Muscle of leg (tissue), 11 donors: ENCODE results near the gene LTF. TPM values are rescaled to one million over a fixed set of nuclear protein-coding genes. Genes with fewer than 3 reads are reported as not detected.
A peak's percentile ranks its signal among the peaks of the same experiment; 100 is the strongest.

Experiments
- DNase-seq: peaks from one replicate; pipeline ENCODE4 v3.0.0; 2013
- H3K27ac ChIP-seq: one replicate; pipeline ENCODE4 v1.5.1; 2013; ENCODE audit warnings: mild to moderate bottlenecking, low read length, control low read depth
- H3K27me3 ChIP-seq: one replicate; pipeline ENCODE4 v1.6.1; 2013; ENCODE audit warnings: low read length; ENCODE audit not compliant: control insufficient read depth, insufficient read depth
- H3K36me3 ChIP-seq: one replicate; pipeline ENCODE4 v1.6.1; 2013; ENCODE audit warnings: low read length; ENCODE audit not compliant: control insufficient read depth, insufficient read depth
- H3K4me1 ChIP-seq: one replicate; pipeline ENCODE4 v1.6.1; 2013; ENCODE audit warnings: low read length; ENCODE audit not compliant: control insufficient read depth, insufficient read depth
- H3K4me3 ChIP-seq: one replicate; pipeline ENCODE4 v1.5.1; 2013; ENCODE audit warnings: low read length, control low read depth
- H3K9me3 ChIP-seq: replicated peaks from 2 replicates; pipeline ENCODE4 v1.6.1; 2013; ENCODE audit warnings: low read depth, low read length; ENCODE audit not compliant: control insufficient read depth
- WGBS: methylation state at CpG from one replicate; pipeline ENCODE4 v1.1.5; 2013; ENCODE audit warnings: missing lambda C conversion rate; ENCODE audit not compliant: insufficient coverage; 5-methylcytosine and 5-hydroxymethylcytosine counted together
- polyA plus RNA-seq, 8 donors: library from polyadenylated mRNA; unstranded; fragments of 120-200 nt; gene quantifications; one replicate each; pipeline versions ENCODE4 v1.2.1 to v1.2.3, GENCODE V29; 2013; ENCODE audit warnings: inconsistent platforms in 1 of 8, low replicate concordance in 1 of 8; ENCODE audit not compliant: insufficient read length in 8 of 8, insufficient read depth in 1 of 8
- total RNA-seq: library from RNA; stranded (reverse); fragments of 120-200 nt; gene quantifications from one replicate; pipeline ENCODE4 v1.2.4, GENCODE V29; 2013

The LTF gene
- total and polyA plus RNA-seq, 9 donors, result 1.3 to 6.6 (median 3.5) TPM

GRCh38 chr3:46469680-46470357 lies 5.1 kb upstream of the LTF start:
- Histone ChIP-seq H3K4me1 (peaks cover 18% of the 10 kb centered on the region), H3K27me3 (peaks cover 25% of the 10 kb centered on the region), H3K9me3 (peaks cover 2% of the 10 kb centered on the region), H3K36me3 (no peaks in the 10 kb centered on the region), H3K4me3 (no peak overlapping the region), H3K27ac (no peak overlapping the region)
- no peak for DNase-seq
- WGBS, result 61% methylated on average over 2 of the region's 3 CpGs

- DNase-seq, result peak; percentile 32
- no peak overlapping the region for H3K4me3 ChIP-seq
- no peak overlapping the region for H3K27ac ChIP-seq
- peaks cover 33% of the 10 kb centered on the region for H3K27me3 ChIP-seq
- peaks cover 18% of the 10 kb centered on the region for H3K4me1 ChIP-seq
- 67% methylated on average over 3 of the region's 6 CpGs for WGBS
- H3K9me3 ChIP-seq, result no peaks in the 10 kb centered on the region
- H3K36me3 ChIP-seq, result no peaks in the 10 kb centered on the region
These were observed 4.3 kb upstream of the LTF start for GRCh38 chr3:46468753-46469600.

- Histone ChIP-seq H3K4me3 (no peak overlapping the region), H3K27ac (no peak overlapping the region), H3K27me3 (peaks cover 43% of the 10 kb centered on the region), H3K4me1 (peaks cover 18% of the 10 kb centered on the region), H3K9me3 (no peaks in the 10 kb centered on the region), H3K36me3 (no peaks in the 10 kb centered on the region)
- 100% methylated on average over 2 of the region's 4 CpGs for WGBS
- DNase-seq, result no peak
These were observed 2.9 kb upstream of the LTF start for GRCh38 chr3:46467562-46467961.

GRCh38 chr3:46466871-46467403 lies 2.2 kb upstream of the LTF start:
- no peaks in the 10 kb centered on the region for H3K36me3 ChIP-seq
- H3K27ac ChIP-seq, result no peak overlapping the region
- H3K4me3 ChIP-seq, result no peak overlapping the region
- peaks cover 18% of the 10 kb centered on the region for H3K4me1 ChIP-seq
- DNase-seq, result no peak
- no CpG with 5 or more reads among the region's 1 CpG for WGBS
- peaks cover 45% of the 10 kb centered on the region for H3K27me3 ChIP-seq
- H3K9me3 ChIP-seq, result no peaks in the 10 kb centered on the region

GRCh38 chr3:46466273-46466672 lies 1.6 kb upstream of the LTF start:
- DNase-seq, result no peak
- peaks cover 44% of the 10 kb centered on the region for H3K27me3 ChIP-seq
- H3K36me3 ChIP-seq, result no peaks in the 10 kb centered on the region
- H3K27ac ChIP-seq, result no peak overlapping the region
- no peak overlapping the region for H3K4me3 ChIP-seq
- H3K9me3 ChIP-seq, result no peaks in the 10 kb centered on the region
- peaks cover 18% of the 10 kb centered on the region for H3K4me1 ChIP-seq

- DNase-seq, result no peak
- Histone ChIP-seq H3K4me1 (peaks cover 18% of the 10 kb centered on the region), H3K27ac (no peak overlapping the region), H3K27me3 (peaks cover 44% of the 10 kb centered on the region), H3K36me3 (no peaks in the 10 kb centered on the region), H3K4me3 (no peak overlapping the region), H3K9me3 (no peaks in the 10 kb centered on the region)
- WGBS, result 33% methylated on average over 2 of the region's 2 CpGs
These were observed 453 bp upstream of the LTF start for GRCh38 chr3:46465196-46465520.

- Histone ChIP-seq H3K27me3 (peaks cover 46% of the 10 kb centered on the region), H3K4me3 (no peak overlapping the region), H3K27ac (no peak overlapping the region), H3K36me3 (no peaks in the 10 kb centered on the region), H3K9me3 (no peaks in the 10 kb centered on the region), H3K4me1 (peaks cover 8% of the 10 kb centered on the region)
- DNase-seq, result no peak
- WGBS, result 53% methylated on average over 6 of the region's 8 CpGs
These were observed 850 bp downstream of the LTF start for GRCh38 chr3:46463868-46464241.

GRCh38 chr3:46463120-46463867 lies 1.4 kb downstream of the LTF start:
- 52% methylated on average over 3 of the region's 6 CpGs for WGBS
- Histone ChIP-seq H3K4me1 (peaks cover 3% of the 10 kb centered on the region), H3K27me3 (peaks cover 46% of the 10 kb centered on the region), H3K36me3 (no peaks in the 10 kb centered on the region), H3K4me3 (no peak overlapping the region), H3K27ac (no peak overlapping the region), H3K9me3 (no peaks in the 10 kb centered on the region)
- DNase-seq, result no peak

GRCh38 chr3:46462511-46462910 lies 2.2 kb downstream of the LTF start:
- H3K27ac ChIP-seq, result no peak overlapping the region
- DNase-seq, result no peak
- no peaks in the 10 kb centered on the region for H3K36me3 ChIP-seq
- 38% methylated on average over 2 of the region's 3 CpGs for WGBS
- peaks cover 46% of the 10 kb centered on the region for H3K27me3 ChIP-seq
- H3K4me3 ChIP-seq, result no peak overlapping the region
- H3K4me1 ChIP-seq, result no peaks in the 10 kb centered on the region
- H3K9me3 ChIP-seq, result no peaks in the 10 kb centered on the region

GRCh38 chr3:46462111-46462510 lies 2.6 kb downstream of the LTF start:
- no peak overlapping the region for H3K4me3 ChIP-seq
- no peaks in the 10 kb centered on the region for H3K9me3 ChIP-seq
- H3K27me3 ChIP-seq, result peaks cover 46% of the 10 kb centered on the region
- H3K36me3 ChIP-seq, result no peaks in the 10 kb centered on the region
- WGBS, result no CpG with 5 or more reads among the region's 3 CpGs
- no peaks in the 10 kb centered on the region for H3K4me1 ChIP-seq
- no peak overlapping the region for H3K27ac ChIP-seq
- DNase-seq, result no peak
